Measurements from ENCODE around the gene NDUFA7.
"Not testable (repeated sequence)": the region's sequence is repeated elsewhere in the genome, so short reads cannot be mapped to it uniquely, and the experiment has no call there.

Gene NDUFA7

GRCh38 chr19:8321067-8321985, at the start of gene NDUFA7, which contains the start of gene RPS28:
TSS of gene NDUFA7 (minus strand) at chr19:8321375. CDS start at chr19:8321358, 17 bp downstream.
TSS of gene RPS28 (plus strand) at chr19:8321496. CDS start at chr19:8321531, 35 bp downstream.
- DNase-seq: peak; percentile 97

GRCh38 chr19:8370176-8371010, 49.2 kb upstream of the NDUFA7 start:
- no peak for DNase-seq

- DNase-seq: no peak
Measured at GRCh38 chr19:8367327-8368001, 46.3 kb upstream of the NDUFA7 start.

- no peak for DNase-seq
Measured at GRCh38 chr19:8366961-8367326, 45.8 kb upstream of the NDUFA7 start.

GRCh38 chr19:8366121-8366581, 45.0 kb upstream of the NDUFA7 start:
- no peak for DNase-seq

- peak; percentile 53 for DNase-seq
Measured at GRCh38 chr19:8363803-8364771, 42.9 kb upstream of the NDUFA7 start, which contains the start of gene ANGPTL4. TSS of gene ANGPTL4 (plus strand) at chr19:8364155. CDS start at chr19:8364322, 167 bp downstream.

GRCh38 chr19:8361921-8362793, 41.0 kb upstream of the NDUFA7 start:
- DNase-seq: peak; percentile 11

- no peak for DNase-seq
Measured at GRCh38 chr19:8360196-8360595, 39.0 kb upstream of the NDUFA7 start.

GRCh38 chr19:8358948-8359347, 37.8 kb upstream of the NDUFA7 start:
- no peak for DNase-seq

- no peak for DNase-seq
Measured at GRCh38 chr19:8357007-8357521, 35.9 kb upstream of the NDUFA7 start.

- DNase-seq: no peak
Measured at GRCh38 chr19:8355631-8356402, 34.6 kb upstream of the NDUFA7 start.

- not testable (repeated sequence) for DNase-seq
Measured at GRCh38 chr19:8352845-8353244, 31.7 kb upstream of the NDUFA7 start.

GRCh38 chr19:8352134-8352827, 31.1 kb upstream of the NDUFA7 start:
- DNase-seq: no peak

- not testable (repeated sequence) for DNase-seq
Measured at GRCh38 chr19:8349629-8350372, 28.6 kb upstream of the NDUFA7 start.

GRCh38 chr19:8343483-8343844, 22.3 kb upstream of the NDUFA7 start:
- DNase-seq: no peak

- peak; percentile 94 for DNase-seq
Measured at GRCh38 chr19:8342684-8343482, 21.7 kb upstream of the NDUFA7 start, which contains the start of gene KANK3. TSS of gene KANK3 (minus strand) at chr19:8343262. CDS start at chr19:8337828, 5,434 bp downstream.

- no peak for DNase-seq
Measured at GRCh38 chr19:8342316-8342683, 21.1 kb upstream of the NDUFA7 start.

Data from activated CD4-positive, alpha-beta T cell treated with anti-CD3 and anti-CD28 coated beads, Interleukin-2, amount 50 U/mL, for 16 hours (primary cell).